NCI-H82 treated with DMSO at 0.1 percent for 48 hours (cell line): ENCODE results near the gene MYO7A.

Experiments
- DNase-seq: peaks from one replicate; lab custom pipeline; 2025; ENCODE audit not compliant: unreplicated experiment; lab: John Stamatoyannopoulos, UW

The MYO7A gene

DNA sequence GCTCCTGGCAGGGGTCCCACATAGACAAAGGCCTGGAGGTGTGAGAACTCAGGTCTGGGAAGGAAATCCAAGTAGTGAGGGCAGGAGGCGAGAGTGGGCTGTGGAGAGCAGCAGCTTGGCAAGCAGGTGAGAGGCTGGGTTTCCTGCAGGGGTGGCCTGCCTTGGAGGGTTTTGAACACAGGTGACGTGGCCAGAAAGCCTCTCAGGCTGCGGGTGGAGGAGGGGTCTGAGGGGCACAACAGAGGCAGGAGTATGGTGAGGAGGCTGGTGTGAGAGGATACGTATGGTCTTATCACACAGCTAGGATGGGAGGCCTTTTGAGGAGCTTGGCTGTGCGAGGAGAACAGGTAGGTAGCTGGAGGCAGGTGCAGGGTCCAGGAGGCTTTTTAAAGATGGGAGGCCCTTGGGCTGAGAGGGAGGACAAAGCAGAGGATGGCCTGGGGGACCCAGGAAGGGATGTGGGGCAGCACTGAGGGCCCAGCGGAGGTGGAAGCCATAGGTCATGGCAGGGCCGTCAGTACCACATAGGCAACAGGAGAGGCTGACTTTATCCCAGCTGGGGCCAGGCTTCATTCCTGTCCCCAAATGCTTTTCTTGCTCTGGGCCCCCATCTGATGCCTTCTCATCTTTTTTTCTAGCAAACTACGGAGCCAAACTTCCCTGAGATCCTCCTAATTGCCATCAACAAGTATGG lies 84.4 kb downstream of the MYO7A start:
- DNase-seq = no peak

DNA sequence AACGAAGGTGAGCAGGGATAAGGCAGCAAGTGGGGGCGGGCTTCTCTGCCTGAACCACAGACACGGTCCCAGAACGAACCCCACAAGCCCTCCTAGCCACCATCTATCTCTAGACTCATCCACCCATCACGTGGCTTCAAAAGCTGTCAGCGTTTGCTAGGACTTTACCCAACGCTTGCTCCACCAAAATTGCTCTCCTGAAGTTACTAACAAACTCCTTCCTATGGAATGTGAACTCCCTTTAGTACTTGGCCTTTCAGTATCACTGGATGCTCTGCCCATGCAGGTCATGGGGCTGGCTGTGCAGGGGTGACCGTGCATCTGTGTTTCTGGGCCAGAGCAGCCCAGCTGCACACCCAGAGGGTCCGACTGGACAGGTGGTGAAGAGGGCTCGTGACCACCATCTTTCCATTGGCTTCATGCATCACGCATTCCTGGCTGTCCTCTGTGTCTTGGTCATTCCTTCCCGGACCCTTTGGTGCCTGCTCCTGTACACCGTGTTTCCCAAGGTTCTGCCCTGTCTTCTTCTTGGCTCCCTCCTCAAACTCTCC lies 85.1 kb downstream of the MYO7A start:
- DNase-seq = no peak

DNA sequence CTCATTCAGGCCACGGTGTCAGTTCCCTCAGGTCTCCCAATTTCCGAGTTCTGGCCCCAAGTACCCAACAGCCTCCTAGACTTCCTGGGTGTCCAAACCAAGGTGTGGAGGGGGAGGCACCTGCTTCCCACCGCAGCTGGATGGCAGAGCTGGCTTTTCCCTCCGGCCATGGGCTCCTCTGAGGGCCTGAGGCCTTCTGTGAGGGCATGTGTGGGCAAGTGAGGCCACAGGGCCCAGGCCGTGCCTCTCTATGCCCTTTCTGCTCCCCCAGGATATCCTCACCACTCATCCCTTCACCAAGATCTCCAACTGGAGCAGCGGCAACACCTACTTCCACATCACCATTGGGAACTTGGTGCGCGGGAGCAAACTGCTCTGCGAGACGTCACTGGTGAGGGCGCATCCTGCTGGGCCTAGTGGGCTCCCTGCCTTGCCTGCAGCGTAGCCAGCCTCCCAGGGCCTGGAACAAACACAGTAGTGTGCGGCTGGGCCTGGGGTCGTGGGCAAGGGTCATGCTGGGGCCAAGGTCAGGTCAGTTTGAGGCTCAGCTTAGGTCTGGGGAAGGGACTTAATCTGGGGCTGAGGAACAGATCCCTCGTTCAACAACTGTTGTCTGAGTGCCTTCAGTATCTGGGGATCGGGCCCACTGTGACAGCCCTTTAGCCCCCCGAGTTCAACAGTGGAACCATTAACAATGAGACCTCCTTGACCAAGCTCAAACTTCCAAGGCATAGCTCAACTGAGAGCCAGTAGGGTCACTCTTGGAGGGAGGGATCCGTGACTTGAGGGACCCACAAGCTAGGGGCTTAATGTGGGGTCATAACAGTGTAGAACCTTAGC lies 85.8 kb downstream of the MYO7A start:
- DNase-seq = no peak

DNA sequence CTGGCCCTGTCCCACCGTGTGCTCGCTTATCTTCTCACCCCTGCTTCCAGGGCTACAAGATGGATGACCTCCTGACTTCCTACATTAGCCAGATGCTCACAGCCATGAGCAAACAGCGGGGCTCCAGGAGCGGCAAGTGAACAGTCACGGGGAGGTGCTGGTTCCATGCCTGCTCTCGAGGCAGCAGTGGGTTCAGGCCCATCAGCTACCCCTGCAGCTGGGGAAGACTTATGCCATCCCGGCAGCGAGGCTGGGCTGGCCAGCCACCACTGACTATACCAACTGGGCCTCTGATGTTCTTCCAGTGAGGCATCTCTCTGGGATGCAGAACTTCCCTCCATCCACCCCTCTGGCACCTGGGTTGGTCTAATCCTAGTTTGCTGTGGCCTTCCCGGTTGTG lies 86.5 kb downstream of the MYO7A start:
- DNase-seq = no peak

DNA sequence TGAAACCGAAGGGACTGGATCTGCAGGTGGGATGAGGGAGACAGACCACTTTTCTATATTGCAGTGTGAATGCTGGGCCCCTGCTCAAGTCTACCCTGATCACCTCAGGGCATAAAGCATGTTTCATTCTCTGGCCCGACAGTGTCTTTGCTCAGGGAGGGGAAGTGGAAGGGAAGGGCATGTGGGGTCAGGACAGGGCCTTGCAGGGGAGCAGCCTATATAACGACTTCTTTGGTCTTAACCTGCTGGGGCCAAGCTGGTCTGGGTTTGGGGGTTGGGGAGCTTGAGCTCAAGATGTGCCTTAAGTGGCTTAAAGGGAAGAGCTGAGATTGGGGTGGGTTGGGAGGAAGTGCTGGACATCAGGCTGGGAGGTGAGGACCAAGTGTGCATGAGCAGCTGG lies 87.1 kb downstream of the MYO7A start:
- no peak for DNase-seq

DNA sequence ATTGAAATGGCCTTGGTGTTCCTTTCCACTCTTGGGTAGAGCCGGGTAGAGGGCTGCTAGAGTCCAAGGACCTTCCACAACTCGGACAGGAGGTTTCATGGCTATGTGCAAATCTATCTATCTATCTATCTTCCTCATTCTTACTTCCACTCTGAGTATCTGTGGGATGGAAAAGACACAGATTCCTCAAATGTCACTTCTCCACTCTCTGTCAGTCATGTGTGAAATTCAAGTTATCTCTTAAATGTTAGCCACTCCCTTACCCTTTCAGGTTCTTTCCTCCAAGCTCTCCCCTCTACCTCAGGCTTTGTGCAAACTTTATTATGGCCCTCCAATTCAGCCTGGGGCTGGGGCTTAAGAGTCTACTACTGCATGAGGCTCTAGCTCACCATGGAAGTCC lies 89.1 kb downstream of the MYO7A start:
- no peak for DNase-seq

DNA sequence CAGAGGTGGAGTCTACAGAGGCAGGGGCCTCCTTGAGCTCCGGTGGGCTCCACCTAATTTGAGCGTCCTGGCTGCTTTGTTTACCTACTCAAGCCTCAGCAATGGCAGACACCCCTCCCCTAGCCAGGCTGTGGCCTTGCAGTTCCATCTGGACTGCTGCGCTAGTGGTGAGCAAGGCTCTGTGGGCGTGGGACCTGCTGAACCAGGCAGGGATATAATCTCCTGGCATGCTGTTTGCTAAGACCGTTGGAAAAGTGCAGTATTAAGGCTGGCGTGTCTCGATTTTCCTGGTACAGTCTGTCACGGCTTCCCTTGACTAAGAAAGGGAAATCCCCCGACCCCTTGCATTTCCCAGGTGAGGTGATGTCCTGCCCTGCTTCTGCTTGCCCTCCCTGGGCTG lies 95.8 kb downstream of the MYO7A start:
- DNase-seq = no peak

DNA sequence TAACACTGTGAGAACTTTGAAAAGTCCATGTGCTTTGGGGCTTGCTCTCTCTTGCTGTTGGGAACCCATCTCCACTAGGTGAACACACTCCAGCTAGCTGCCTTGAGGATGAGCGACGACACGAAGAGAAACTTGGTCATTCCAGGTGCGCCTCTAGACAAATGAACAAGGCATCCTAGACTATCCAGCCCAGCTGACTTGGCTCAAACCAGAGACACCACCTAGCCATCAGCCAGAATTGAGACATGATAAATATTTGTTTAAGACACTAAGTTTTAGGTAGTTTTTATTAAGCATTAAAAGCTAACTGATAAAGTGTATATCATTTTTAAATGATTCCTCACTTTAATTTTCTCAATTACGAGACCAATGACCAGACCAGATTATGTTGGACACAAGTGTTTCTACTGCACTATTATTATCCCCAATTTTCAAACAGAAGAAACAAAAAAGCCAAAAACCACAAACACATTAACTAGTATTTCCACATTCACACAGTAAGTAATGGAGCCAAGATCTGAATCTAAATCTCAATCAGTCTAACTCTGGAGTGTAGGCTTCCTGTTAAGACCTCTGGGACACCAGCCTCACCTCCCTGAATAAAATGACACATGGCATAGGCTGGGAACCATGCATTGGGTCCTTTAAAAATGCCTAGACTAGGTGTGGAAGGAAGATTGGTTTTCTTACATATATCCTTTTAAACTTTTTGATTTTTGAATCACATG lies 103.0 kb downstream of the MYO7A start:
- DNase-seq = no peak

DNA sequence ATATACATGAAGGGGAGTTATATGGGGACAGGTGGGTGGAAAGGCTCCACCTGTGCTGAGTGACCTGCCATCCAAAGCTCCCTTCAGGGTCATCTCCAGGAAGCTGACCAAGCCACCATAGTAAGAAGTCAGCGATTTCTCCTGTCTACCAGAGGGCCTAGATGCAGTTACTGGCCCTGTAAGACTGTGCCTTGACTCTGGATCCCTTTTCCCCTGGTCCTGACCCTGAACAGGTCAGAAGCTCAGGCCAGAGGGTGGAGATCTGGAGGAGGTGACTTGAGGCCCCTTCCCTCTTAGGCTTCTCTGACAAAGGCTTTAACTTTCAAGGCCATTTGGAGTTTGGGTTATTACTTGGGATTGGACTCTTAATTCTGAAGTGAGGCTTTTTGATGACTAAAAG lies 103.8 kb downstream of the MYO7A start:
- DNase-seq = no peak

DNA sequence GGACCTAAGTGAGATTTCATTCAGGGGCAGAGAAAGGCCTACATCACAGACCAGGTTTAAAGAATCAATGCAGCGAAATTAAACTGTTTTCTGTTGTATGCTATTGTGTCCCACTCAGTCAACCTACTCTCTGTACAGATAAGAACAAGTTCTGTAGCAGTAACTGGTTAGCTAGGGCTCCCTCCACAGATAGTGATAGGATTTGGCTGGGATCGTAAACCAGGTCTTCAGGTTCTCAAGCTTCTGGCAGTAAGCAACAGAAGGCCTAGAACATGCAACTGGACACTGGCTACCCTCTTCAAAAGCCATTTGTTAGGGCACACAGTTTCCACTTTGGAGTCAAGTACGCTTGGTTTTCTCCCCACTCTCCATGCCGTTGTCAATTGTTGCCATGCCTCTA lies 104.2 kb downstream of the MYO7A start:
- no peak for DNase-seq

DNA sequence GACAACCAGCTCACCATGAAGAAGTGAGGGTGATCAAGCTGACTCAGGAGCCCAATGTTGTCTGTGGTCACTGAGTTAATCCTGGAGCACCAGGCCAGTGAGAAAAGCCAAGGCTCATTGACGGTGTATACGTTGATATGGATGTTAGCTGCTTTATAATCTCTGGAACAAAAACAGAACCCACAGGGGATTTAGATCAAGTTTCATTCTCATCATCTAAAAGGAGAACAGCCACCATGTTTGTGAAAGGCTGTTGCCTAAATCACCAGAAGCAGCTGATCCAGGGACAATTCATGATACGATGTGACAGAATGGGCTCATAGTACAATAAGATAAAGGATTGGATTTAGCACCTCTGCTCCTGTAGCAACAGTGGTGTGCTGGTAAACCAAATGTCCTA lies 105.0 kb downstream of the MYO7A start:
- no peak for DNase-seq

DNA sequence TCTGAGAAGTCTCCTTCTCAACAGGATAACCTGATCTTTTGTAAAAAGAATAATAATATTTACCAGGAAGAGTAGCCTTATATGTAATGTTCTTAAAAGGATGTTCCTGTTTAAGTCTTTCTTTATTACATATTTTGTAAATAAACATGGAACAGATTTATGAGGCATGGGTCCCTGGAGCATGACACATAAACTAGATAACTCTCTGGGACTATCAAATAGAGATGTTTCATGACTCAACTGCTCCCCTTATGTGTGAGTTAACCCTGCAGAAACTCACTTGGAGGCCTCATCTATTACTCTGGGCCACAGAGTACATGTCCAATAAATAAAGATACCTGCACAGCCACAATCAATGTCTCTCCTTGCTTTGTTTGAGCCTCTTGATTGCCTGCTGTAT lies 108.9 kb downstream of the MYO7A start:
- DNase-seq = no peak

DNA sequence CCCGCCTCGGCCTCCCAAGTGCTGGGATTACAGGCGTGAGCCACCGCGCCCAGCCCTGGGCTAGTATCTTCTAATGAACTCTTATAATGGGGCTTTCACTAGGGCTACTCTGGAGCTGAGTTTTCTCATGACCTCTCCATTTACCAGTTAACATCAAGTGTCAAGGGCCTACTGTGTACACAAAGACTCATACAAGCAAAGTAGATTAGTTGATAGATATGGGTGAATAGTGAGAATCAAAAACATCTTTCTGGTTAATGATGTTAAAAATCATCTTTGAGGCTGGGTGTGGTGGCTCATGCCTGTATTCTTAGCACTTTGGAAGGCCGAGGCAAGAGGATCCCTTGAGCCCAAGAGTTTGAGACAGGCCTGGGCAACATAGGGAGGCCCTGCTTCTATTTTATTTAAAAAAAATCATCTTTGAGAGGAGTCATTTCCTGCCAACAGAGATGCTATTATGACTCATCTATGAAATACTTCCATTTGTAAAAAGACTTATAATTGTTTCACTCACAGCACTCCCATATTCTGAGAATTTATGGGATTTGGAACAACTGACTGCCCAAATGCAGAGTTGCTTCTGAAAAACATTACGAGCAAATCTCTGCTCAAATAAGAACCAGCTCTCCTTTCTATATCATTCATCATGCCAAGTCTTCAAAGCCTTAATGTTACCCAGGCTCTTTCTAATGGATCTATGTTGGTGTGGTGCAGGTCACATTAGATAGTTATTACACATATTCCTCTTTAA lies 116.4 kb downstream of the MYO7A start:
- DNase-seq = no peak

DNA sequence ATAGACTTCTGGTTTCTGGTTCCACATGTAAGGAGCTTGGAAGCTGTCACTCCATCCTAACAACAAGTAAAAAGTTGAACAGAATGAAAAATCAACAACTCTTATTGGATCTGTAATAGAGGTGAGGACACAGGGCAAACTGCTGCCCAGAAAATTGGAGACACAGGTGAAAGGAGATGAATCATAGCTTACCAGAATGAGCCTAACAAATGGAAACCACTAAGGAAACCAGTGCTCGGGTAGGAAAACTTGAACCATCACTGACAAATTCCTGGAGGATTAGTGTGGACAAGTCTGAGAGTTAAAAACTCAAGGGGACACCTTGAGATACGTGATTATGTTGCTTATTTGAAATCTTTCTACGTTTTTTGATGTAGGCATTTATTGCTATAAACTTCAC lies 121.4 kb downstream of the MYO7A start:
- no peak for DNase-seq

DNA sequence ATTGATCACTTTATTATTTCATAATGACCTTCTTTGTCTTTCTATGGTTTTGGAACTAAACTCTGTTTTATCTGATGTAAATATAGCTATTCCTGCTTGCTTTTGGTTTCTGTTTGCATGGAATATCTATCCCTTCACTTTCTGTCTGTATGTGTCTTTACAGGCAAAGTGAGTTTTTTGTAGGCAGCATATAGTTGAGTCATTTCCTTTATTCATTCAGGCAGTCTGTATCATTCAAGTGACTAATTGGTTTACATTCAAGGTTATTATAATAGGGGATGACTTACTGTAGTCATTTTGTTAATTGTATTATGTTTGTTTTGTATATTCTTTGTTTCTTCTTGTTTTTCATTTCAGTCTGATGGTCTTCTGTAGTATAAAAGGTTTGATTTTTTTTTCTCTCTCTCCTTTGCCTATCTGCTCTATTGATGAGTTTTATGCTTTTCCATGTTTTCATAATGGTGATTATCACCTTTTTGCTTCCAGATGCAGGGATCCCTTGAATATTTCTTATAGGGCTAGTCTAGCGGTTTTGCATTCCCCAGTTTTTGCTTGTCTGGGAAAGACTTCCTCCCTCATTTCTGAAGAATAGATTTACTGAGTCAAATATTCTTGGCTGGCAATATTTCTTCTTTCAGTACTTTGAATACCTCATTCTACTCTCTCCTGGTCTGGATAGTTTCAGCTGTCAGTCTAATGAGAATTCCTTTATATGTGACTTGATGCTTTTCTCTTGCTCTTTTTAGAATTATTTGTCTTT lies 123.0 kb downstream of the MYO7A start:
- DNase-seq = no peak

DNA sequence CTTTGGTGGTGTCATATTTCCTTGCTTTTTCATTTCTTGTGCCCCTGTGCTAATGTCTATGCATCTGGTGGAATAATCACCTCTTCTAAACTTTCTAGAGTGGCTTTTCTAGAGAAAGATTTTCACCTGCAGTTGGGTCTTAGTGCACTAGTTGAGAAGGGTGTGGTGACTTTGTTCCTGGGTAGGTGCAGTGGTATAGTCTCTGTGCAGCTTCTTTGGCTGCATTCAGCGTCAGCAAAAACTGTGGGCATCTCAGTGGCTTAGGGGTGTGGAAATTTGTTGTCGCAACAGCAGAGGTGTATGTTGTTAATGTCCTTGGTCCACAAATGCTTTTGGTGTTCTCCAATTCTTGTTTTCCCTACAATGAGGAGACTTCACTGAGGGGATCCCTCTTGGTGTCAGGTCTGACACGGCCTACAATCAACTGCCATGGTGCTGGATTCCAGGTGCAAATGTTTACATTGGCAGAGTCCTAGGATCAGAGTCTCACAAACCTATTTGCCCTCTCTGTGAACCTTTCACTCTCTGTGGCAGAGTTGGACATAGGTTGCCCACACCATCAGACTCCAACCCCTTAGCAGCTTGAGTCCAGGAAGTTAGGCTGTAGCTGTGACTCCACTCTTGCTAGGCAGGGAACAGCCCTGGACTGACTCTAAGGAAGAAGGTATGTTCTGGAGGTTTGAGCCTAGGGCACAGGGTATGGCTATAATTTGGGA lies 124.7 kb downstream of the MYO7A start:
- no peak for DNase-seq

DNA sequence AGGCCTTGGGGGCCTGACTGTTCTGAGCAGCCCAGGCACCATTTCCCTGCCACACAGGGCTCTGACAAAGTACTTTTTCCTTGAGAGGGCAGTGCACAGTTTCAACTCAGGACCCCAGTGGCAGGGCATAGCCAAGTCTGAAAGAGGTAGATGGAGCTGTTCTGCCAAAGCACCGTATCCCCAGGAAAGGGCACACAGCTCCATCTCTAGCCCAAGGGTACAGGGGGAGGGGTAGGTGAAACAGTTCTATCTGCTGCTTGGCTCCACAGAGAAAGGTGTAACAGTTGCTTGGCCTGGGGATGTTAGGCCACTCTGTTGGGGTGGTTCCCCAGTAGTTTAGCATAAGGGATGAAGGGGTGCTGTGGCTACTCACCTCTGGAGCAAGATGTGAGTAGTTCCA lies 125.6 kb downstream of the MYO7A start:
- no peak for DNase-seq

DNA sequence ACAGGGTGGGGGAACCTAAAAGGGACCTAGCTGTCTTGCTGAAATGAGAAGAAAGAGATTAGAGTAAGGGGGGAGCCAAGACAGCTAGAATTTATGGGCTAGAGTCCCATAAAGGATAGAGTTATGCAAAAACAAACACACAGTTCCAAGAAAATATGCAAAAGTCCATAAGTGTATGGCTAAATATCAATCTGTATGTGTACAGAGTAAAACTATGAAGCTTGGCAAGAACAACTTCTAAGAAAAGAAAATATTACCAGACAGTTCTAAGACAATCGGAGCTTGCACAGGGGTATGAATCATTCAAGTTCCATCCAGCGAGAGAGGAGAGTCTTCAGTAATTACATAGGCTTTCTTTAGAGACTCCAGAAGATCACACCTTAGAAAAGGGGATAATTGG lies 131.6 kb downstream of the MYO7A start:
- DNase-seq = no peak

DNA sequence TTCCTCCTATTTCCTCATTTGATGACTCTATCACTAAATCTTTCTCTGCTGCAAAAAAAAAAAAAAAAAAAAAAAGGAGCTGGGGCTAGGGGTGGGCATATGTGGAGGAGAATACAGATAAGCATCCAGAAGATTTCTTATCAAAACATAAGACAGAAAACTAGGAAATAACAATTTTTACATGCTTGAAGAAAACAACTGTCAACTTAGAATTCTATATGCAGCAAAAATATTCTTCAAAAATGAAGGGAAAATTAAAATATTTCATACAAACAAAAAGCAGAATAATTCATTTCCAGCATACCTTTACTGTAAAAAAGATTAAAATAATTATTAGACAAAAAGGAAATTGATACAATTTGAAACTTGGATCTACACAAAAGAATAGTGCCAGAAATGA lies 134.8 kb downstream of the MYO7A start:
- DNase-seq = no peak
